ENCODE results near the gene ARID1B.

- no peak for TF ChIP-seq CTCF (IDR thresholded peaks at IDR 0.05)
- no peak for TF ChIP-seq NR2C2 (CRISPR knock-in tag; IDR thresholded peaks at IDR 0.05)
- no peak for TF ChIP-seq KAT7 (CRISPR knock-in tag; IDR thresholded peaks at IDR 0.05; ENCODE audit: borderline replicate concordance)
- TF ChIP-seq TCF7 (CRISPR knock-in tag; IDR thresholded peaks at IDR 0.05; ENCODE audit: low read depth) = no peak
- TF ChIP-seq CREB1 (CRISPR knock-in tag; IDR thresholded peaks at IDR 0.05) = no peak
- TF ChIP-seq IRF1 (CRISPR knock-in tag; IDR thresholded peaks at IDR 0.05) = no peak
- no peak for TF ChIP-seq ZNF263 (CRISPR knock-in tag; IDR thresholded peaks at IDR 0.05; ENCODE audit: low read depth)
- no peak for TF ChIP-seq ZNF232 (CRISPR knock-in tag; IDR thresholded peaks at IDR 0.05)
- no peak for TF ChIP-seq ESRRA (CRISPR knock-in tag; IDR thresholded peaks at IDR 0.05; ENCODE audit: borderline replicate concordance)
- TF ChIP-seq ZNF121 (CRISPR knock-in tag; IDR thresholded peaks at IDR 0.05) = no peak
- TF ChIP-seq, protein P1, sequence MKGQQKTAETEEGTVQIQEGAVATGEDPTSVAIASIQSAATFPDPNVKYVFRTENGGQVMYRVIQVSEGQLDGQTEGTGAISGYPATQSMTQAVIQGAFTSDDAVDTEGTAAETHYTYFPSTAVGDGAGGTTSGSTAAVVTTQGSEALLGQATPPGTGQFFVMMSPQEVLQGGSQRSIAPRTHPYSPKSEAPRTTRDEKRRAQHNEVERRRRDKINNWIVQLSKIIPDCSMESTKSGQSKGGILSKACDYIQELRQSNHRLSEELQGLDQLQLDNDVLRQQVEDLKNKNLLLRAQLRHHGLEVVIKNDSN (CRISPR knock-in tag; IDR thresholded peaks at IDR 0.05) = no peak
- no peak for TF ChIP-seq MAX (CRISPR knock-in tag; IDR thresholded peaks at IDR 0.05)
- TF ChIP-seq JUN (CRISPR knock-in tag; IDR thresholded peaks at IDR 0.05) = no peak
These were observed 432.8 kb downstream of the ARID1B start for GRCh38 chr6:157209865-157210530.
